Activated T-cell treated with anti-CD3 and anti-CD28 coated beads, Interleukin-2, amount 50 U/mL, for 72 hours (primary cell): ENCODE results near the gene MRPL37. TPM values are rescaled to one million over a fixed set of nuclear protein-coding genes. Genes with fewer than 3 reads are reported as not detected.

Experiments used
- ATAC-seq, 2 donors: fragments of 150-1000 bp; cut with Tn5 transposase; replicated peaks in 1 of 2; 2 replicates each; pipeline ENCODE4 v1.10.0; 2021; ENCODE audit warnings: moderate library complexity in 2 of 2, mild to moderate bottlenecking in 1 of 2
- DNase-seq, 2 donors: peaks; one replicate each; pipeline ENCODE4 v3.0.0; 2021 to 2022; ENCODE audit warnings: mixed read lengths in 1 of 2
- H3K27ac Mint-ChIP-seq: one replicate; pipeline ENCODE4 v1.8.0; 2022; ENCODE audit warnings: mild to moderate bottlenecking, moderate library complexity, mixed read lengths
- H3K27me3 Mint-ChIP-seq: one replicate; pipeline ENCODE4 v1.8.0; 2022; ENCODE audit warnings: low read depth, mixed read lengths
- H3K36me3 Mint-ChIP-seq, 2 donors: one replicate each; pipeline ENCODE4 v1.8.0; 2022; ENCODE audit warnings: mixed read lengths in 2 of 2, mild to moderate bottlenecking in 1 of 2; ENCODE audit not compliant: insufficient read depth in 2 of 2
- H3K4me1 Mint-ChIP-seq: one replicate; pipeline ENCODE4 v1.8.0; 2022; ENCODE audit warnings: low read depth, mixed read lengths
- H3K4me3 Mint-ChIP-seq, 2 donors: one replicate each; pipeline ENCODE4 v1.8.0; 2022; ENCODE audit warnings: mild to moderate bottlenecking in 2 of 2, mixed read lengths in 2 of 2, moderate library complexity in 2 of 2
- H3K9me3 Mint-ChIP-seq, 2 donors: one replicate each; pipeline ENCODE4 v1.8.0; 2022; ENCODE audit warnings: mixed read lengths in 2 of 2
- total RNA-seq, 2 donors: library from RNA; stranded (reverse); gene quantifications; one replicate each; pipeline ENCODE4 v1.2.3, GENCODE V29; 2022

Gene MRPL37
- total RNA-seq, 2 donors from 2014 or later: 150 to 166 TPM

DNA sequence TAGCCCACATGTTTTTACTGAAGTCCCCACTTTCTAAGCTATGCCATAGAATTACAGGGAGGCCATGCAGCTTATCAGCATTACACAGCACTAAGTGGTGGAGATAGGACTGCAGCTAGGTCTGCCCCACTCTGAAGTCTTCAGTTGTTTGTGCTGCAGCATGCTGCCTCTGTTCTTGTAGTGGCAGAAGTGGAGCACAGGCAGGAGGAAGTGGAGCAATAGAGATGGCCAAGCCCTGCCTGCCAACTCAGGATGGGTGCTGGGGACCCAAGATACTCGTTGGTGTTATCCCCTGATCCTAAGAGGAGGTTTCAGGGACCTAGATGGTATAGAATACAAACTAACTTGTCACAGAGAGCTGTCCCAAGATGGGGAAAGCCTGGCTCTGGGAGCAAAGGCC lies 12.9 kb downstream of the MRPL37 start:
- Mint-ChIP-seq H3K9me3 (no peaks in the 10 kb centered on the region), H3K4me3 (no peak overlapping the region), H3K36me3 (peaks cover 24 to 37% of the 10 kb centered on the region in 2 donors), H3K27me3 (no peaks in the 10 kb centered on the region), H3K4me1 (peaks cover 5% of the 10 kb centered on the region), H3K27ac (no peak overlapping the region)
- no peak for ATAC-seq
- no peak for DNase-seq

- no peaks in the 10 kb centered on the region for H3K9me3 Mint-ChIP-seq
- H3K36me3 Mint-ChIP-seq: peaks cover 19 to 38% of the 10 kb centered on the region in 2 donors
- ATAC-seq: no peak
- H3K27me3 Mint-ChIP-seq: no peaks in the 10 kb centered on the region
- no peak overlapping the region for H3K27ac Mint-ChIP-seq
- H3K4me3 Mint-ChIP-seq: no peak overlapping the region
- H3K4me1 Mint-ChIP-seq: no peaks in the 10 kb centered on the region
- DNase-seq: no peak
Observed at GRCh38 chr1:54215523-54215922, 15.6 kb downstream of the MRPL37 start.

DNA sequence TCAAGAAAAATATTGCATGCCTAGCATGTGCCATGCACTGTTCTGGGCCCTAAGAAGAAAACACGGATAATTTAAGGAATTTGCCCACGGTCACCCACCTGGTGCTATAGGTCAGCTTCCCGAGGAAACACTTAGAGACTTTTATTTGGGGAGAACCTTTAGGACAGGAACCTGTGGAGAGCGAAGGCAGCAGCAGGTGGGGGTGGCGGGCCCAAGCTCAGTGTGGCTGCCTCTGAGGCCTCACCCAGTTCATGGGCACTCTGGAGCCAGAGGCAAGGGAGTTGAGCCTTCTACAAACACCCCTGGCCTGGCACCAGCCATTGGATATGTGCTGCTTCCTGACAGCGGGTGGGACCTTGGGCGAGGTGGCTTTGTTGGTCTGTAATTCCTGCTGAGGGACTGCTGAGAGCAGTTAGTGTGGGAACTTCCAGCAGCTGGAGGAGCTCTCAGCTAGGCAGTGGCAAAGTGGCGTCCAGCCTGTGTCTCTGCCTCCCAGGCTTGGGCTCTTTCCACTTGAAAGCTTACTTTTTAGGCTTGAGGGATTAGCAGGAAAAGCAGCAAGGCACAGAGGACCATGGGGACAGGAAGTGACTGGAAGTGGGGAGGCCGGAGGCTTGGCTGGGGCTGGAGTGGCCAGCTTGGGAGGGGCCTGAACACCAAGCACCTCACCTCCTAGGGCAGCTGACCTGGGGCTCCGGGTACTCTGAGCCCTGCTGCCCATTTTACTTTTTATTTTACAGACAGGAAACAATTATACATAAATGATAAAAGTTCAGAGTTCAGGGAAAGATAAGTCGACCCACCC lies 19.1 kb downstream of the MRPL37 start:
- Mint-ChIP-seq H3K27me3 (no peaks in the 10 kb centered on the region), H3K9me3 (no peaks in the 10 kb centered on the region), H3K4me3 (no peak overlapping the region), H3K4me1 (no peaks in the 10 kb centered on the region), H3K36me3 (peaks cover 9 to 21% of the 10 kb centered on the region in 2 donors), H3K27ac (peak overlapping the region; percentile 18)
- DNase-seq (no peak), ATAC-seq (no peak)

- peak overlapping the region; percentile 51 for H3K27ac Mint-ChIP-seq
- no peaks in the 10 kb centered on the region for H3K4me1 Mint-ChIP-seq
Observed at GRCh38 chr1:54219688-54220003, 19.7 kb downstream of the MRPL37 start.

GRCh38 chr1:54220004-54220811 lies 20.2 kb downstream of the MRPL37 start:
- no peak for DNase-seq
- H3K9me3 Mint-ChIP-seq: no peaks in the 10 kb centered on the region
- H3K4me3 Mint-ChIP-seq: no peak overlapping the region
- no peak for ATAC-seq
- H3K4me1 Mint-ChIP-seq: no peaks in the 10 kb centered on the region
- H3K27me3 Mint-ChIP-seq: no peaks in the 10 kb centered on the region
- peaks cover 7 to 18% of the 10 kb centered on the region in 2 donors for H3K36me3 Mint-ChIP-seq
- peak overlapping the region; percentile 51 for H3K27ac Mint-ChIP-seq

More at GRCh38 chr1:54219688-54220003, 19.7 kb downstream of the MRPL37 start:
- Mint-ChIP-seq H3K36me3 (peaks cover 7 to 17% of the 10 kb centered on the region in 2 donors), H3K9me3 (no peaks in the 10 kb centered on the region), H3K27me3 (no peaks in the 10 kb centered on the region), H3K4me3 (no peak overlapping the region)
- no peak for ATAC-seq
- DNase-seq: no peak

DNA sequence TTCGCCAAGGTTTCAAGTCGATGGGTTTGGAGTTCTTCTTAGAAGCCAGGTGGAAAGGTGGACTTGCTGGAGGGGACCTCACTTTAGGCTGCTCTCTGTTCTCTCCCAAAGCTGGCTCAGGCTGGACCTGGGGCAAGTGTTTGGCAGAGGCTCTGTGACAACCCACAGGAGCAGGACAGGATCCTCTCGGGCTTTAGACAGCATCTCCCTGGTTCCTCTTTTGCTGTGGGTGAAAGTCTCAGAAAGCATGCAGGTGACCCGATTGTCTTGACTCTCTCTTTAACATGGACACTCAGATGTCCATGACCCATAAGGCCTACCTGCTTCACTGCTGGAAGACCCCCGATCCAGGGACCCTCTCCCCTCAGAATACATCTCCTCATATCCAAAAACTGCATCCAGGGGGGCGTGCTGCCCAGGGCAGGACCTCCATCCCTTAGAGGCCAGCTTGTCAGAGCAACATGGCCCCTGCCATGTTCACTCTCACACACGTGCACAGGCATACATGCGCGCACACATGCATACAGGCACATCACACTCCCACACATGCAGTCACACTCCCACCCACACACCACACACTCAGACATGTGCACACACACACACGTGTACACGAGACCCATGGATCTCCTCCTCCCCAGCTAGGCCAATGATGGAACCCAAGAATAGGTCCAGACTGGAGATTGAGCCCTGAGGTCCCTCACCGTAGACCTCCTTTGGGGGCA lies 21.3 kb downstream of the MRPL37 start:
- no peak for DNase-seq
- Mint-ChIP-seq H3K27me3 (no peaks in the 10 kb centered on the region), H3K4me1 (no peaks in the 10 kb centered on the region), H3K27ac (no peak overlapping the region), H3K4me3 (no peak overlapping the region), H3K9me3 (no peaks in the 10 kb centered on the region), H3K36me3 (peaks cover 10 to 20% of the 10 kb centered on the region in 2 donors)
- no peak for ATAC-seq

DNA sequence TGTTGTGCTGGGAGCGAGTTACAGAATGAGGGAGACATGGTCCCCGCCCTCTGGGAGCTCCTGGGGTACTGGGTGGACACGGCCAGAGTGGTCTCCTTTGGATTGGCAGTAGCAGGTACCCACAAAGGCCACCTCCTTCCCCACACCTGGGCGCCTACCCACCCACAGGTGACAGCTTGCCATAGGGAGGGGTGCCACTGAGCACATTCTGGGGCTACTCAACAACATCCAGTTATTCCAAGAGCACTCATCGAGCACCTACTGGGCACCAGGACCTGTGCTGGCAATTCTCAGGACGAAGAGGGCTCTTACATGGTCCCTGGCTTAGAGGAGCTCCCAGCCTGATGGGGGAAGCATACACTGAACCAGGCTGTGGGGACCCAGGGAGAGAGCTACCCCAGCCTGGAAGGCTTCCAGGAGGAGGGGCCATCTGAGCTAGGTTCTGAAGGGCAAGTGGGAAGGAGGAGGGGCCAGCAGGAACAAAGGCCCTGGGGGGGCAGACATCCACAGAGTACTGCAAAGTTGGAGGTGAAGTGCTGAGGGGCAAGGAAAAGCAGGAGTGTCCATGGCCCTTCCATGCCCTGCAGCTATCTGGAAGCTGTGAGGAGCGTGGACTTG lies 22.0 kb downstream of the MRPL37 start:
- H3K36me3 Mint-ChIP-seq: peaks cover 6 to 16% of the 10 kb centered on the region in 2 donors
- no peak overlapping the region for H3K27ac Mint-ChIP-seq
- H3K4me1 Mint-ChIP-seq: peaks cover 1% of the 10 kb centered on the region
- H3K9me3 Mint-ChIP-seq: no peaks in the 10 kb centered on the region
- ATAC-seq (no peak), DNase-seq (no peak)
- no peak overlapping the region for H3K4me3 Mint-ChIP-seq
- no peaks in the 10 kb centered on the region for H3K27me3 Mint-ChIP-seq

DNA sequence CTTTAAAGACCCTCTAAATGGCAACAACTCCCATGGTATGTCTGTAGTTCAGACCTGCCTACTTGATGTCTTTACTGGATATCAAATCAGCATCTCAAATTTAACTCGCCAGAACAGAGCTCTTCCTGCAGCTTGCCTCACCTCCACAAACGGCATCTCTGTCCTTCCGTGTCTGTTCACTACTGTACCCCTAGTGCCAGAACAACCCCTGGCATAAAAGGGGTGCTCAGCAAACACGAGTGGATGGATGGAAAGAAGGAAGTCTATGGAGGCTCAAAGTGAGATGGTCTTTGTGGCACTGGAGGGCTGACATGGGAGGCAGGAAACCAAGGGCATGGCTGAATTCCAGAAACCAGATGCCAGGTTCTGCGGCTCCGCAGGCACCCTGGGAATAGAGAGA lies 22.7 kb downstream of the MRPL37 start:
- Mint-ChIP-seq H3K27ac (no peak overlapping the region), H3K9me3 (no peaks in the 10 kb centered on the region), H3K27me3 (no peaks in the 10 kb centered on the region), H3K4me3 (no peak overlapping the region), H3K4me1 (peaks cover 9% of the 10 kb centered on the region), H3K36me3 (peaks cover 2 to 12% of the 10 kb centered on the region in 2 donors)
- DNase-seq (no peak), ATAC-seq (no peak)

GRCh38 chr1:54223441-54224202 lies 23.7 kb downstream of the MRPL37 start:
- no peak overlapping the region for H3K4me3 Mint-ChIP-seq
- no peak for ATAC-seq
- H3K27ac Mint-ChIP-seq: no peak overlapping the region
- no peaks in the 10 kb centered on the region for H3K27me3 Mint-ChIP-seq
- no peak for DNase-seq
- H3K4me1 Mint-ChIP-seq: peaks cover 15% of the 10 kb centered on the region
- no peaks in the 10 kb centered on the region for H3K9me3 Mint-ChIP-seq
- peaks cover 2 to 7% of the 10 kb centered on the region in 2 donors for H3K36me3 Mint-ChIP-seq

- H3K27me3 Mint-ChIP-seq: no peaks in the 10 kb centered on the region
- no peak overlapping the region for H3K4me3 Mint-ChIP-seq
- DNase-seq: no peak
- ATAC-seq: no peak
- peaks cover 19% of the 10 kb centered on the region for H3K4me1 Mint-ChIP-seq
- no peak overlapping the region for H3K27ac Mint-ChIP-seq
- peaks cover 2 to 6% of the 10 kb centered on the region in 2 donors for H3K36me3 Mint-ChIP-seq
- no peaks in the 10 kb centered on the region for H3K9me3 Mint-ChIP-seq
Observed at GRCh38 chr1:54224233-54224632, 24.3 kb downstream of the MRPL37 start.

DNA sequence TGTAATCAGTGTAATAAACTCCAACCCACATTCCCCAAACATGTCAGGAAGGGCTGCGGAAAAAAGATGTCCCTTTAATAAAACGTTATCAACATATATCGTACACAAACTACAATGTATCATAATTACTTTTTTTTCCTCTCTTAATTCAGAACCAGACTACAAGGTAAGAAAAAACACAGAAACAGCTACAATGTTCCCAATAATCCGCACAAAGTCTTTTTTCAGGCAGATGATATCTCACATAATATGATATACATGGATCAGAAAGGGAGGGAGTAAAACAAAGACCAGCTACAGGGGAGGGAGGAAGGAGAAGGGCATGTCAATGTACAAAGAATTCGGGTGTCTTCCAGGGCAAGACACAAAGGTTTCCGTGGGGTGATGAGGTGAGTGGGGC lies 25.4 kb downstream of the MRPL37 start:
- Mint-ChIP-seq H3K4me3 (no peak overlapping the region), H3K36me3 (peaks cover 2 to 6% of the 10 kb centered on the region in 2 donors), H3K9me3 (no peaks in the 10 kb centered on the region), H3K27ac (peak overlapping the region; percentile 61), H3K4me1 (peaks cover 31% of the 10 kb centered on the region), H3K27me3 (no peaks in the 10 kb centered on the region)
- DNase-seq: no peak
- ATAC-seq: no peak

GRCh38 chr1:54225986-54226559 lies 26.1 kb downstream of the MRPL37 start:
- DNase-seq: no peak
- no peaks in the 10 kb centered on the region for H3K9me3 Mint-ChIP-seq

More at GRCh38 chr1:54225986-54226559, 26.1 kb downstream of the MRPL37 start:
- no peak overlapping the region for H3K27ac Mint-ChIP-seq
- no peak for ATAC-seq
- H3K36me3 Mint-ChIP-seq: peaks cover 2 to 6% of the 10 kb centered on the region in 2 donors
- H3K4me3 Mint-ChIP-seq: no peak overlapping the region
- H3K27me3 Mint-ChIP-seq: no peaks in the 10 kb centered on the region
- H3K4me1 Mint-ChIP-seq: peaks cover 38% of the 10 kb centered on the region
